HG03575 (cell line): ENCODE measurements around the gene RTP3.

Experiments
- ATAC-seq: cut with Tn5 transposase; IDR thresholded peaks from one replicate; pipeline ENCODE4 v1.9.1; 2021; ENCODE audit not compliant: unreplicated experiment, insufficient number of reproducible peaks, low FRiP score; ENCODE audit errors: extremely low read depth

Gene RTP3

DNA sequence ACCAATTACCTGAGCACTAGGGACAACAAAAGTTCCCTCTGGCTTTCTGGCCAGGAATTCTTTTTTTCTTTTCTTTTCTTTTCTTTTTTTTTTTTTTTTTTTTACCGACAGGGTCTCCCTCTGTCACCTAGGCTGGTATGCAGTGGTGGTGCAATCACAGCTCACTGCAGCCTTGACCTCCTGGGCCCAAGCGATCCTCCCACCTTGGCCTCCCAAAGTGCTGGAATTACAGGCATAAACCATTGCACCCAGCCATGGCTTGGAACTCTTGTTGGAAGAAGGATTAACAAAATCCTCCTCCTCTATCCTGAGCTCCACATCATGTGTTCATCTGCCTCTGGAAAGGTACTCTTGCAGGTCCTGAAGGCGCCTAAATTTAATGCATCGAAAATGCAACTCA is 30.2 kb upstream of the RTP3 start:
- no peak for ATAC-seq

DNA sequence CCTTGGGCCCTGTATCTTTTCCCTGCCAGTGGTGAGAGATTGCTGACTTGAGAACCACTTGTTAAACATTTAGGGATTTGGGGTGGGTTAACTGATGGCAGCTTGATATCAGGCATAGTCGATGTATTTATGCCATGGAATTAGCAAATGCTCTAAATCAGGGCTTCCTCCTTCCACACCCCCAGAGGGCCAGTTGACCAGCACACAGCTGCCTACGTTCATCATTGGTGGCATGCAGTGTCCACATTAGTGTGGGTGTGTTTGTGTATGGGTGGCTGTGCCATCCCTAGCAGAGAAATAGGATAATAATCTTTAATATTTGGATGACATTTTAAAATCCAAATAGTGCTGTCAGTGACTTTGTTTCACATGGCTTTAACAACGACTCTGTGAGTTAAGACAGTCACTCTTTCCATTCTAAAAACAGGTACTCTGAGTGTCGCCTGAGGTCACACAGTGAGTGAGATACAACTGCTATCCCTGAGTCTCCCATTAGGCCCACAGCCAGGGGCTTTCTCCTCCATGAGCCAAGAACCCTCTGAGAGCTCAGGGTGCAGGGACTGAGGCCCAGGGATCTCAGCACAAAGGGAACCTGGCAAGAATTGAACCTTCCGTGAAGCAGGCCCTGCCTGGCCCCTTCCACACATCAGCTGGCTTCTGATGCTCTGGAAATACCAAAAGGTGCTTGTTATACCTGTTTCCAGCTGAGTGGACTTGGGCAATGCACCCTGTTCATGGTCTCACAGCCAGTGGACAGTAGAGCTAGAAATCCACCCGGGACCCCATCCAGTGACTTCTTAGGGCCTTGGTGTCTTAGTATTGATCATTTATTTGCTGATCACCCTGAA is 28.8 kb upstream of the RTP3 start:
- no peak for ATAC-seq

DNA sequence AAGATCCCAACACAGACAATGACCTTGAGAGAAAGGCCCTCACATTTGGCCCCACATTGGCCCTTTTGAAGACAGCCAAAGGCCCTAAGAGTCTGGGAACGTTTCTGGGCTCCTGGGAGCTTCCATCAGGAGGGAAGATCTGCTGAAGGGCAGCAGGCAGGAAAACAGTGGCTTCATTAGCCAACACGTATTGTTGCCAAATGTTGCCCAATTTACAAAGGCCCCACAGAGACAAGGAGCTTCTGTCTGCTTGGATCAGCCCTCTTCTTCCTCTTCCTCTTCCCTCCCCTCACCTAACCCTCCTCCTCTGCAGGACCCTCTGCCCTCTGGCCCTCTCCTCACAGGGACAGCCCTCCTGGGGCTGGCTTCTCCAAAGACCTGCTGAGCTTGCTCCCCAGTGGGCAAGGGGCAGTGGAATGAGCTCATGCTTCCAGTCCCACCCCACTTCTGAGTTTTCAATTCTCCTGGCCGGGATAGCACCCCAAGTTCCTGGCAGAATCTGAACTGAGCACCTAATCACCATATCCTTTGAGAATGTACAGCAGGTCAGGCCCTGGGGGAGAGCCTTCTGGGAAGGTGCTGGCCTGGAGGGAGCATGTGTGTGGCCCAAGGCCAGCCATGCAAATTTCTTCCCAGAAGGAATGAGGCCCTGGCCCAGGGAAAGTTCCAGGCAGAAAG is 28.0 kb upstream of the RTP3 start:
- no peak for ATAC-seq

DNA sequence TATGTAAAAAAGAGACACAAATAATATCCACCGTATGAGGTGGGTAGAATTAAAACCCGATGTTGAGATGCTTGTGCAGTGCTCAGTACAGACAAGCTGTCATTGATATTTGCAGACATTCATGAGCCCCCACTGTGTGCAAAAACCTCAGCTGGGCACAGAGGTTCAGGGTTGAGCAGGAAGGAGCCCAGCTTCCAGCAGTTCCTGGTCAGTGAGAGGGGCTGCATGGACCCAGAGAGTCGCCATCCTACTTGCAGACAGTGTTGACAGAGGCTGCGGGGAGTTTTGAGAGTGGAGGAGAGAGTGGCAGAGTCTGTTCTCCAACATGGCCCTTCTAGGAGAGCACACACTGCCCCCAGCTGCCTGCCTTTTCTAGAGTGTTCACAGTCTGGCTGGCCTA is 26.9 kb upstream of the RTP3 start:
- ATAC-seq: no peak

DNA sequence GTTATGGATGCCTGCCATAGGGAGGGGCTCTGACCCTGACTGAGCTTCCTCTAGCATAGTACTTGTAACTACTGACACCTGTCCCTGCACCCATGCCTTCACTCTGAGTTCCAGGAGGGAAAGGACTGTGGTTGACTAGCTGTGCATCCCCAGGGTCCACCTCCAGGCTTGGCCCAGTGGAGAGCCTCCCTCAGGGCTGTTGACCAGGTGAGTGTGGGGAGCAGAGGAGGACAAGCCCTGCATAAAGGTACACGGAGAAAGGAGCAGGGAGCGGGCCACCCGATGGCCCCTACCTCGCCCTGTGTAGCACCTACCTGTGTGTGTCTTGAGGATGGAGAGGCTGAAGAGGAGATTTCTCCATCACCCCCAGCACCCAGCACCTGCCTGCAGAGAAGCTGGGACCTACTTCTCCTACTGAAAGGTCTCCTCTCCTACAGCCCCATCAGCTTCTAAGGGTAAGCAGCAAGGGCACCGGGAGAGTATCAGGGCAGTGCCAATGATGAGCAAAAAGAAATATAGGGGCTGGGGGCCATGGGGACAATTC is 26.3 kb upstream of the RTP3 start:
- ATAC-seq: no peak

DNA sequence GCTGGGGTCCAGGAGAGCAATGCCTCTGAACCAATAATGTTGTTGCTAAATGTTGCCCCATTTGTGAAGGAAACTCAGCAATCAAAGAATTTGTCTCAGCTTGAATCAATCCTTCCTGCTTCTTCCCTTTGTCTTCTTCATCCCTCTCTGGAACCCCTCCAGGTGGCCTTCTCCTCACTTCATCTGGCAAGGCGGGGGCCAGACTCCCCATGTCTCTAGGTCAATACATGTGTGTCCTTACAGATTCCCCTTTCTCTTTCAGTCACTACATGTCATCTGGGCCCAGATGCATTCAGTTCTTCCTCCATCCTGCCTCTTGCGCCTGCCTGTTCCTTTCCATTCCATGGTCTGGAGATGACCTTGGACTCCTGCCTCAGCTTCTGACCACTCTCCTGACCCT is 25.0 kb upstream of the RTP3 start:
- ATAC-seq: no peak

DNA sequence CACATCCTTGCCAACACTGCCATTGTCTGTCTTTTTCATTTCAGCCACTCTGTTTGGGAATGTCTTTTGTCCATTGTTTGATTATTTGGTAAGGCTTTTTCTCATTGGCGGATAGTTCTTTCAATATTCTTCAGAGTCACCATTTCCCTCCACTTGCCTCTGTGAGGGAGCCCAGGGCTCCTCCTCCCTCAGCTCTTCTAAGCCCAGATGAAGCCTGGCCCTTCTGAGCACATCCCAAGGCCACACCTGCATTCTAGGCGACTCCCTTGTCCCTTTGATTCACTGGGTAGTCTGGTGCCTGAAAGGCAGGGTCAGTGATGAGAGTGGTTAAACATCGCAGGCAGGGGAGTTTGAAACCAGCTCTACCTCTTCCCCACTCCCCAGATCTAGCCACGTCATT is 20.6 kb upstream of the RTP3 start:
- no peak for ATAC-seq

DNA sequence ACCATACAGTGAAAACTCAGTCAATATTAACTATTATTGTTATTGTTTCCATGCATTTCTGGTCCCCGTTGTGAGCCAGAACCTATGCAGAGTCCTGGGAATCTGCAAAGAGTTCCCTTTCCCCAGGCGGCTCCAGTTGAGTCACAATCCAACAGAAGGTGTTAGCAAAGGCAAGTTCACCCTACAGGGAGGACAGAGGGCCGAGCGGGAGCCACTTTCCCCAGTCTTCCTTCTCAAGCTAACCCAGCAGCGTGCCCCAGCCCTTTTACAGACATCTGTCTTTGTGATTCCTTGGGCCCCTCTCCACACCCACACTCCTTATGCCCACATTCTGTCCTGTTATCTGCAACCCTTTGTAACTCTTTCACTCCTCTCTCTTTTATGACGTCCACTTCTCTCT is 20.0 kb upstream of the RTP3 start:
- no peak for ATAC-seq

DNA sequence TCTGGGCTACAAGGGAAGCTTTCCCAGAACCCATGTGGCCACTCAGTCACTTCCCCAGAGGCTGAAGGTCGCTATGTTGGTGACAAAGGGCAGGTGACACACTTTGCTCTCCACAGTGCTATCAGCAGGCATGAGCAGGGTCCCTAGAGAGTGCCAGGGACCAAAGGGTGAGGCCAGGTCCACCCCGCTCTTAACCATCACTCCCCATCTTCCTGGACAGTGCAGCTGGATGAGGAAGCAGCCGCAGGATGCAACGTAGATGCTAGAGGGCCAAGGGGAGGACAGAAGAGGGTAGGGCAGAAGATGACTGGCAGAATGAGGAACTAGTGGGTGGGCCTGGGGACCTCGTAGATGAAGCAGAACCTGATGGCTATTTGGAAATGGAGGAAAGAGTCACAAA is 19.4 kb upstream of the RTP3 start:
- ATAC-seq: no peak

DNA sequence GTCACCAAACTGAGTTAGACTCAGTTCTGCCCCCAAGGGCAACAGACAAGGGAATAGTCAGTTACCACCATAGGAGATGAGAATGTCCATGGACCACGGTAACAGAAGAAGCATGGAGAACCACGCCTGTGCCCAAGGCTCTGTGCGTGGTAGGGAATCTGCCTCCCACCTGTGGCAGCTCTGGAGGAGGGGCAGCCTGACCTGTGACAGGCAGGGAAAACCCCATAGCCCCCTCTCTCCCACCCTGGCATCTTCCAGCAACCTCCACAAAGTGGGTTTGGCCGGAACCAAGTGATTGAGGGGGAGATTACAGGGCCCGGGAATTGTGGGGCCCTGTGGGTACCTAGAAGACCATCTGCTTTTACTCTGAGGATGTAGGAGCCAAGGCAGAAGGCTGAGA is 18.8 kb upstream of the RTP3 start:
- no peak for ATAC-seq

DNA sequence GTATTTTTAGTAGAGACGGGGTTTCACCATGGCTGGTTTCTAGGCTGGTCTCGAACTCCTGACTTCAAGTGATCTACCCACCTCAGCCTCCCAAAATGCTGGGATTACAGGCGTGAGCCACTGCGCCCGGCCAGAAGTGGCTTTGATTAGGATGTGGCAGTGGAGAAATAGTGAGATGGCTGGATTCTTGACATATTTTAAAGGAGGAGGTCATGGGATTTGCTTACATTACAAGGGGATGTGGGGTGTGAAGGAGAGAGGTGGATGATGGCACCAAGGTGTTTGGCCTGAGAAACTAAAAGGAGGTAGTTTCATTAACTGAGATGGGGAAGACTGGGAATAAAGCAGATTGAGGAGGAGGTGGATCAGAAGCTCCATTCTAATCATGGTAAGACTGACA is 18.1 kb upstream of the RTP3 start:
- ATAC-seq: no peak

DNA sequence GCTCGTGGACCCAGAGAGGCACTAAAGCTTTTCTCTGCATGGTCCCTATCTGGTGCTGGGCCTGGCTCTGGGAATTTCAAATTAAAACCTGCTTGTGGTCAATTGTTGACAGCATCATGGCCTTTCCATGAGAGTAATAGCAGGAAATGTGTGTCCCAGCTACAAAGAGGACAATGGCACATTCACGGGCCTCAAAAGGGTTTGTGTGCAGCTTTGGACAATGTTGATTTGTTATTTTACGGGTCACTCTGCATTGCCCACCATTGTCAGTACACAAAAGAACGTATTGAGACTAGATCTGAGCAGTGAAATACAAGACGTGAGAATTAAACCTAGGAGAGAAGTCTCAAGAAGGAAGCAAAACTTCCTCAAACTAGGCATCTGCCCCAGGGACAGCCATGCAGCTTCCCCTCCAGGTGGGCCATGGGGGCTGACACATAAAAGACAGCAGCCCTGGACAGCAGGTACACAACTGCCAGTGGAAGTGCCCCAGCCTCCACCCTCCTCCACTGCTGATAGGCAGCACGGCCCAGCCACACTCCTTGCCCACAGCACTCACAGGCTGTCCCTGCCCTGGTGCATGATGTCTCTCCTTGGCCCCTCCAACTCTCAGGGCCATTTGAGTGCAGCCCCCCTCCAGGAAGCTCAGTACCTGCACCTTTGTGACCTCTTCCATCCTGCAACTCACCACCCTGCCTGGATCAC is 17.1 kb upstream of the RTP3 start:
- ATAC-seq: no peak

DNA sequence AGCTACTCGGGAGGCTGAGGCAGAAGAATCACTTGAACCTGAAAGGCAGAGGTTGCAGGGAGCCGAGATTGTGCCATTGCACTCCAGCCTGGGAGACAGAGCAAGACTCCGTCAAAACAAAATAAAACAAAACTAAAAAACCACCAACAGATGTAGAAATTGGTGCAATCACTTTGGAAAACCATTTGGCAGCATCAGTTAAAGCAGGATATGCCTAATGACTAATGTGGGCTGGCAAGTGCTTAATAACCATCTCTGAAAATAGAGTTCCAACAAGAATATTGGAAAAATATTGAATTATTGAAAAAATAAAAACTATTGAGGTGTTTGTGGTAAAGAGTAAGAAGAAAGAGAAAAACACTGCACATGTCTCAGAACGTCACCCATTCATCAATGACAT is 16.1 kb upstream of the RTP3 start:
- no peak for ATAC-seq

DNA sequence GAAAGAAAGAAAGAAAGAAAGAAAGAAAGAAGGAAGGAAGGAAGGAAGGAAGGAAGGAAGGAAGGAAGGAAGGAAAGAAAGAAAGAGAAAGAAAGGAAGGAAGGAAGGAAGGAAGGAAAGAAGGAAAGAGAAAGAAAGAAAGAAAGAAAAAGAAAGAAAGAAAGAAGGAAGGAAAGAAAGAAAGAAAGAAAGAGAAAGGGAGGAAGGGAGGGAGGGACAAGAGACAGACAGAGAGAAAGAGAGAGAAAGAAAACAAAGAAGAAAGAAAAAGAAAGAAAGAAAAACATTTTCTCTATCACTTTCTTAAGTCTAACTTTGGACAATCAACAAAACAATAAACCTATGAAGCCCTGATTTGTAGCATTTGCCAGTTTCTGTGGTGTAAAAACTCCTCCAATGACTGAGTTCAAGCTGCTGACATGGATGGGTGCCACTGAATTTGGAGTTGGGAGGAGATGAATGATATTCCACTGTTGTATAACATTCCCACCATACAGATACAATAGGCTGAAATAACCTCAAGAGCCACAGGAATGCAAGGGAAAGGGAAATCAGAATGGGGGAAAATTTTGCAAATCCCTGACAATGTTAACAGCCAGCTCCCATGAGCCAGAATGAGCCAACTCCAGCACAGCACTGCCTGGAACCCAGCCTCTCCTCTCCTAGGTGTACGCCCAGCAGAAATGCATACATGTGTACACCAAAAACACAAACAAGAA is 15.0 kb upstream of the RTP3 start:
- no peak for ATAC-seq

DNA sequence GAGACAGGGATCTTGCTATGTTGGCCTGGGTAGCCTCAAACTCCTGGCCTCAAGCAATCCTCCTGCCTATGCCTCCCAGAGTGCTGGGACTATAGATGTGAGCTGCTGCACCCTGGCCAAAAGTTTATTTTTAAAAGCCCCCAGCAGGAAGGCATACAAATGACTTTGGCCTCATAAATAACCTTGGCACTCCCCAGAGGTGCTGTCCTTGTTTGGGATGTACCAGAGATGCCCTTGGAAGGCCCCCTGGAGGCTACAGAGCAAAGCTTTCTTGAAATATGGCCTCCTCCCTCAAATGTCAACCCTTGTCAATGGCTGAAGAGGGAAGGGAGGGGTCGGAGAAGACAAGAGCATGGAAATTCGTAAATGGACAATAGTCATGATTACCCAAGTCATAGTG is 14.0 kb upstream of the RTP3 start:
- ATAC-seq: no peak

DNA sequence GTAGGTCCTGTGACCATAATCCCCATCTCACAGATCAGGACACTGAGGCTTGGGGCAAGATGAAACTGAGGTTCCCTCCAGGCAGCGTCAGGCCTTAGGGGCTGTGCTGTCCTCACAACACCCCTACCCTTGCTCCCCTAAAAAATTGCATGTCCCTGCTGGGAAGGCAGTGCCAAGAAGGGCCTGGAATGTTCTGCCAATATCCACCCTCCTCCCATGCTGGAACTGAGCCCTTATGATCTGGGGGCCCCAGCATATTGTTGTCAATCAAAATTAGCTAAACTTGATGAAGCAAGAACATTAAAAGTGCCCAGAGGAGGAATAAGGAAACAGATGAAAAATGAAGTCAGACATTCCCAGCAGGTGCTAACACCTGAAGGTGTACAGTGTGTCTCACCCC is 13.4 kb upstream of the RTP3 start:
- no peak for ATAC-seq

DNA sequence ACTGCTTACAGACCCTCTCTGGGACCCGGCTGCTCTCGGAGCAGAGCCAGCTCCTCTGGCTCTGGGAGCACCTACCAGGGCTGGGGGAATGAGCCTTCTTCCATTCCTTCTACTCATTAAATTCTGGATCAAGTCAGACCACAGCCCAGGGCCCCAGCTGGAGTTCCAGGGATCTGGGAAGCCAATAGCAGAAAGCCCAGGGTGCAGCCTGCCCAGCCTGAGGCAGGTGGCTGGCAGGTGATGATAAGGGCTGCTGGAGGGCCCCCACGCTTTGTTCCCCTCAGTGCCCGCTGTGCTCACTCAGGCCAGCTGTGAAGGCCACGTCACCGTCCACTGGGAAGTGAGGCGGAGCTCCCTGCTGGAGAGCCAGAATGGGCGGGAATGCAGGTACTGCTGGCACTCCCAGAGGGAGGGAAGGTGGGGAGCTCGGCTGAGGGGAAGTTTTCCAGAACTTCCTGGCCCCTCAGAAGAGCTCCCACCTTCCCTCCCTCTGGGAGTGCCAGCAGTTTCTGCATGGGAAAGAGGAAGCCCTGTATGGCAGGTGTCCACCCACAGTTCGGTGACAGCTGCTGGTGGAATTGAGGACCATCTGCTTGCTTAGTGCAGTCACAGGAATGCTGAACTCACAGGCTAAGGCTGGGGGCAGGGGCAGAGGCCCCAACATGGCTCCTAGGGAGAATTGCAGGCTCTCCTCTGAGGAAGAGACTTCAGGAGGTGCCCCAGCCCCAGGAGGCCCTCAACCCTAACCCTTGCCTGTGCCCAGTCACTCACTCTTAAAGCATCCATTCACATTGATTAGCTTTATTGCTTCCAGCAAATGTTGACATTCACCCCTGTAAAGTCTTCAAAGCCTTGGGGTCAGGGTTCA is 12.6 kb upstream of the RTP3 start:
- ATAC-seq: no peak

DNA sequence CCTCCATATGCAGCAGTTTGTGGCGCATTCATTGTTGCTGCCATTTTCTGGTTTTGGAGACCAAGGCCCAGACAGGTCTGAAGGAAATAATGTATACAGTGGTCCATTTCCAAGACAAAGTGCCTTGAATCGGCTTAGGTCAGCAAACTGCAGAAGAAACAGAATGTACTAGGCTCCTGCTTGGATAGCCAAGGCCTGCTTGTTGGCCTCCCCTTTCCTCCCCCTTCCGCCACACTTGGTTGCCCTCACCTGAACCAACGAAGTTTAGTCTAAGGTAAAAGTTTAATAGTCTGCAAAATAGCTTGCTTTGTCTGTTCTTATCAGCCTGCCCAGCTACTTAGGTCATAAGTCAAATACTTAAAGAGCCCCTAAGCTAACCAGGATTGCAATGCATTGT is 12.0 kb upstream of the RTP3 start:
- ATAC-seq: no peak
